ENCODE data around the gene SKOR2. TPM values are rescaled to one million over a fixed set of nuclear protein-coding genes. Genes with fewer than 3 reads are reported as not detected.

Gene SKOR2
- total RNA-seq, 2 donors from 2014 or later = not detected

GRCh38 chr18:47235096-47235495, 16.4 kb downstream of the SKOR2 start:
- H3K4me1 ChIP-seq (ENCODE audit: control insufficient read depth in 1 of 2, low read depth in 2 of 2) = no peaks in the 10 kb centered on the region
- H3K27me3 ChIP-seq (replicated peaks; ENCODE audit: insufficient read depth) = no peaks in the 10 kb centered on the region
- ATAC-seq (ENCODE audit: insufficient number of reproducible peaks, low FRiP score, low read depth) (no peak), DNase-seq (ENCODE audit: low spot score) (no peak)
- H3K27ac ChIP-seq = no peak overlapping the region
- TF ChIP-seq CTCF (IDR thresholded peaks at IDR 0.05) = no peak
- no peak overlapping the region for H3K4me3 ChIP-seq
- no peaks in the 10 kb centered on the region for H3K9me3 ChIP-seq
- no peaks in the 10 kb centered on the region for H3K36me3 ChIP-seq

- H3K27me3 ChIP-seq (replicated peaks; ENCODE audit: insufficient read depth) = no peaks in the 10 kb centered on the region
Observed at GRCh38 chr18:47226660-47227059, 24.8 kb downstream of the SKOR2 start.

GRCh38 chr18:47215554-47216138, 35.8 kb downstream of the SKOR2 start:
- no peak overlapping the region for H3K27ac ChIP-seq
- no peaks in the 10 kb centered on the region for H3K4me1 ChIP-seq (ENCODE audit: control insufficient read depth in 1 of 2, low read depth in 2 of 2)
- no peak for DNase-seq (ENCODE audit: low spot score)
- H3K36me3 ChIP-seq = no peaks in the 10 kb centered on the region
- H3K9me3 ChIP-seq = no peaks in the 10 kb centered on the region
- no peak overlapping the region for H3K4me3 ChIP-seq
- no peak for ATAC-seq (ENCODE audit: insufficient number of reproducible peaks, low FRiP score, low read depth)
- TF ChIP-seq CTCF (IDR thresholded peaks at IDR 0.05) = no peak
- peaks cover 8% of the 10 kb centered on the region for H3K27me3 ChIP-seq (replicated peaks; ENCODE audit: insufficient read depth)

More at GRCh38 chr18:47226660-47227059, 24.8 kb downstream of the SKOR2 start:
- no peak overlapping the region for H3K4me3 ChIP-seq
- no peaks in the 10 kb centered on the region for H3K9me3 ChIP-seq
- H3K4me1 ChIP-seq (ENCODE audit: control insufficient read depth in 1 of 2, low read depth in 2 of 2) = no peaks in the 10 kb centered on the region
- no peak for TF ChIP-seq CTCF (IDR thresholded peaks at IDR 0.05)
- H3K27ac ChIP-seq = no peak overlapping the region
- ATAC-seq (ENCODE audit: insufficient number of reproducible peaks, low FRiP score, low read depth) = no peak
- no peak for DNase-seq (ENCODE audit: low spot score)
- H3K36me3 ChIP-seq = no peaks in the 10 kb centered on the region

- Histone ChIP-seq H3K27ac (no peak overlapping the region), H3K4me1 (ENCODE audit: control insufficient read depth in 1 of 2, low read depth in 2 of 2) (no peaks in the 10 kb centered on the region), H3K27me3 (replicated peaks; ENCODE audit: insufficient read depth) (no peaks in the 10 kb centered on the region), H3K4me3 (no peak overlapping the region), H3K36me3 (no peaks in the 10 kb centered on the region), H3K9me3 (no peaks in the 10 kb centered on the region)
- no peak for TF ChIP-seq CTCF (IDR thresholded peaks at IDR 0.05)
- DNase-seq (ENCODE audit: low spot score) = no peak
- no peak for ATAC-seq (ENCODE audit: insufficient number of reproducible peaks, low FRiP score, low read depth)
Observed at GRCh38 chr18:47209171-47209570, 42.3 kb downstream of the SKOR2 start.

GRCh38 chr18:47206945-47207637, 44.4 kb downstream of the SKOR2 start:
- H3K4me1 ChIP-seq (ENCODE audit: control insufficient read depth in 1 of 2, low read depth in 2 of 2) = no peaks in the 10 kb centered on the region
- no peak overlapping the region for H3K27ac ChIP-seq
- no peak for TF ChIP-seq CTCF (IDR thresholded peaks at IDR 0.05)
- ATAC-seq (ENCODE audit: insufficient number of reproducible peaks, low FRiP score, low read depth) (no peak), DNase-seq (ENCODE audit: low spot score) (no peak)
- H3K9me3 ChIP-seq = no peaks in the 10 kb centered on the region
- no peaks in the 10 kb centered on the region for H3K36me3 ChIP-seq
- H3K27me3 ChIP-seq (replicated peaks; ENCODE audit: insufficient read depth) = no peaks in the 10 kb centered on the region
- no peak overlapping the region for H3K4me3 ChIP-seq

Measured in thoracic aorta (tissue), 2 donors.